Liver (tissue), 9 donors: ENCODE measurements around the gene COL19A1. TPM values are rescaled to one million over a fixed set of nuclear protein-coding genes. Genes with fewer than 3 reads are reported as not detected.

Source experiments
- DNase-seq: peaks from one replicate; pipeline ENCODE4 v3.0.0-alpha.2; 2017; ENCODE audit warnings: low spot score
- H3K27ac ChIP-seq, 2 donors: one replicate each; pipeline ENCODE4 v1.7.0; 2013; ENCODE audit warnings: inconsistent platforms in 2 of 2, low read length in 2 of 2, control low read depth in 1 of 2, low read depth in 1 of 2, mild to moderate bottlenecking in 1 of 2
- H3K27me3 ChIP-seq, 4 donors: one replicate each; pipeline versions ENCODE4 v1.6.1 to v1.7.0; 2013; ENCODE audit warnings: low read length in 3 of 4, inconsistent platforms in 1 of 4, mild to moderate bottlenecking in 1 of 4, moderate library complexity in 1 of 4; ENCODE audit not compliant: control insufficient read depth in 4 of 4, insufficient read depth in 4 of 4
- H3K36me3 ChIP-seq, 4 donors: one replicate each; pipeline versions ENCODE4 v1.6.1 to v1.7.0; 2013; ENCODE audit warnings: low read length in 3 of 4, mild to moderate bottlenecking in 3 of 4, low read depth in 1 of 4, moderate library complexity in 1 of 4; ENCODE audit not compliant: control insufficient read depth in 4 of 4, insufficient read depth in 3 of 4
- H3K4me1 ChIP-seq, 4 donors: one replicate each; pipeline versions ENCODE4 v1.6.1 to v1.7.0; 2013; ENCODE audit warnings: low read length in 3 of 4, mild to moderate bottlenecking in 3 of 4, moderate library complexity in 1 of 4; ENCODE audit not compliant: control insufficient read depth in 4 of 4, insufficient read depth in 4 of 4
- H3K4me3 ChIP-seq, 3 donors: one replicate each; pipeline versions ENCODE4 v1.6.1 to v1.7.0; 2013; ENCODE audit warnings: low read length in 3 of 3, control low read depth in 1 of 3, low read depth in 1 of 3, mild to moderate bottlenecking in 1 of 3
- H3K9ac ChIP-seq, 2 donors: one replicate each; pipeline ENCODE4 v1.7.0; 2013; ENCODE audit warnings: low read length in 2 of 2, mild to moderate bottlenecking in 2 of 2, moderate library complexity in 2 of 2, control low read depth in 1 of 2, low read depth in 1 of 2
- H3K9me3 ChIP-seq, 4 donors: one replicate each; pipeline versions ENCODE4 v1.6.1 to v1.7.0; 2013; ENCODE audit warnings: low read length in 3 of 4; ENCODE audit not compliant: control insufficient read depth in 4 of 4
- EGR1 ChIP-seq, 2 donors: IDR thresholded peaks; 2 replicates each; pipeline ENCODE4 v1.6.1; 2016 to 2018; ENCODE audit warnings: antibody characterized with exemption in 2 of 2, low read depth in 2 of 2
- FOXA1 ChIP-seq: IDR thresholded peaks from 2 replicates; pipeline ENCODE4 v1.6.1; 2016; ENCODE audit warnings: antibody characterized with exemption
- FOXA2 ChIP-seq: IDR thresholded peaks from 2 replicates; pipeline ENCODE4 v1.6.1; 2016; ENCODE audit warnings: antibody characterized with exemption
- GABPA ChIP-seq, 2 donors: IDR thresholded peaks in 1 of 2; conservative IDR thresholded peaks in 1 of 2; 2 replicates each; pipeline ENCODE4 v1.6.1; 2016; ENCODE audit warnings: antibody characterized with exemption in 2 of 2, mild to moderate bottlenecking in 1 of 2, moderate library complexity in 1 of 2
- HNF4A ChIP-seq, 2 donors: conservative IDR thresholded peaks; 2 replicates each; pipeline ENCODE4 v1.6.1; 2016; ENCODE audit warnings: antibody characterized with exemption in 2 of 2, mild to moderate bottlenecking in 2 of 2
- HNF4G ChIP-seq: IDR thresholded peaks from 2 replicates; pipeline ENCODE4 v1.6.1; 2016; ENCODE audit warnings: antibody characterized with exemption
- JUND ChIP-seq, 2 donors: IDR thresholded peaks; 2 replicates each; pipeline ENCODE4 v1.6.1; 2016; ENCODE audit warnings: antibody characterized with exemption in 2 of 2
- NR2F2 ChIP-seq: IDR thresholded peaks from 2 replicates; pipeline ENCODE4 v1.6.1; 2016; ENCODE audit warnings: antibody characterized with exemption
- RAD21 ChIP-seq, 2 donors: IDR thresholded peaks; 2 replicates each; pipeline ENCODE4 v1.6.1; 2016; ENCODE audit warnings: antibody characterized with exemption in 2 of 2, mild to moderate bottlenecking in 2 of 2
- RXRA ChIP-seq, 2 donors: IDR thresholded peaks; 2 replicates each; pipeline ENCODE4 v1.6.1; 2017 to 2018; ENCODE audit warnings: antibody characterized with exemption in 2 of 2, mild to moderate bottlenecking in 1 of 2
- SP1 ChIP-seq: IDR thresholded peaks from 2 replicates; pipeline ENCODE4 v1.6.1; 2018; ENCODE audit warnings: antibody characterized with exemption, mild to moderate bottlenecking
- TAF1 ChIP-seq: conservative IDR thresholded peaks from 2 replicates; pipeline ENCODE4 v1.6.1; 2016; ENCODE audit warnings: antibody characterized with exemption, mild to moderate bottlenecking
- YY1 ChIP-seq: IDR thresholded peaks from 2 replicates; pipeline ENCODE4 v1.6.1; 2016; ENCODE audit warnings: antibody characterized with exemption, mild to moderate bottlenecking
- WGBS: extraction: QIAGEN DNeasy Blood & Tissue Kit; methylation state at CpG from one replicate; pipeline ENCODE4 v1.1.7; 2013; 5-methylcytosine and 5-hydroxymethylcytosine counted together
- polyA plus RNA-seq, 2 donors: library from polyadenylated mRNA; stranded (reverse) in 1 of 2; unstranded in 1 of 2; fragments of 200-250 nt in 1 of 2; fragments of >200 nt in 1 of 2; fragmentation: Nextera tagmentation in 1 of 2; extraction: Ambion mirVana in 1 of 2; gene quantifications; one replicate each; pipeline versions ENCODE4 v1.2.1 to v1.2.3, GENCODE V29; 2013 to 2015
- total RNA-seq, 2 donors: library from RNA; depleted of rRNA; stranded (reverse); fragments of >200 nt; gene quantifications; one replicate each; pipeline ENCODE4 v1.2.3, GENCODE V29; 2014
- TF ChIP-seq, protein P1 (sequence below): IDR thresholded peaks from 2 replicates; pipeline ENCODE4 v1.6.1; 2016; ENCODE audit warnings: antibody characterized with exemption
- TF ChIP-seq, protein P2 (sequence below): IDR thresholded peaks from 2 replicates; pipeline ENCODE4 v1.6.1; 2016; ENCODE audit warnings: antibody characterized with exemption
- TF ChIP-seq, protein P3 (sequence below): IDR thresholded peaks from 2 replicates; pipeline ENCODE4 v1.6.1; 2016; ENCODE audit warnings: antibody characterized with exemption, mild to moderate bottlenecking
- TF ChIP-seq, protein P4 (sequence below): IDR thresholded peaks from 2 replicates; pipeline ENCODE4 v1.6.1; 2016; ENCODE audit warnings: antibody characterized with exemption
- TF ChIP-seq, protein P5 (sequence below): fragments of 150-350 bp; IDR thresholded peaks from 2 replicates; pipeline ENCODE4 v1.5.1; 2017; ENCODE audit warnings: improper control_type of control experiment, low read depth, low read length; ENCODE audit not compliant: missing input control
- donor health status: healthy.
- donor health status: healthy.
- donor health status: healthy.
- donor health status: healthy.
- donor health status: healthy.

The COL19A1 gene
- total and polyA plus RNA-seq, 4 donors, result 0.25 to 0.51 TPM; not detected in 2

DNA sequence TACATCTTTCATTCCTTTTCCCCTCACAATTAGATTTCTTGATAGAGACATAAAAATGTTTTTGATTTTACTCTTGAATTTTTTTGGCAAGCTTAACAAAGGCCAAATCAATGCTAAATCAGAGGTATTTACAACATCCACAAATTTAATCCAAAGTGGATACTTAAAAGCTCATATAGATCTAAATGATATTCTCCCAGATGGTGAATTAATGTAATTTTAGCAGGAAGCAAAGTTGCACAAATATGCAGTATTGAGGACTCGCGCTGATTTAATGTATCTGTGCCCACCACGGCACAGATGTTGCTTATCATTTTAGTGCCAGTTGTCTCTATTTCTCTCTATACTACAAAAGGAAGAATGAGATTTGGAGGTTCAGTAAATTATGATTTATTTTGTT, 167.4 kb downstream of the COL19A1 start:
- Histone ChIP-seq H3K27ac (no peak overlapping the region), H3K27me3 (no peaks in the 10 kb centered on the region), H3K9me3 (no peaks in the 10 kb centered on the region), H3K36me3 (no peaks in the 10 kb centered on the region), H3K9ac (no peak overlapping the region), H3K4me1 (no peaks in the 10 kb centered on the region), H3K4me3 (no peak overlapping the region)
- no peak for DNase-seq
- TF ChIP-seq HNF4G, result no peak
- no peak for TF ChIP-seq JUND (IDR thresholded peaks at IDR 0.05)
- no peak for TF ChIP-seq SP1
- no peak for TF ChIP-seq FOXA2
- TF ChIP-seq, protein P1, sequence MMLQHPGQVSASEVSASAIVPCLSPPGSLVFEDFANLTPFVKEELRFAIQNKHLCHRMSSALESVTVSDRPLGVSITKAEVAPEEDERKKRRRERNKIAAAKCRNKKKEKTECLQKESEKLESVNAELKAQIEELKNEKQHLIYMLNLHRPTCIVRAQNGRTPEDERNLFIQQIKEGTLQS, result no peak
- TF ChIP-seq EGR1 (IDR thresholded peaks at IDR 0.05; ENCODE audit: low read depth in 2 of 2), result no peak
- TF ChIP-seq FOXA1, result no peak
- TF ChIP-seq HNF4A (conservative IDR thresholded peaks at IDR 0.05), result no peak
- TF ChIP-seq, protein P2, sequence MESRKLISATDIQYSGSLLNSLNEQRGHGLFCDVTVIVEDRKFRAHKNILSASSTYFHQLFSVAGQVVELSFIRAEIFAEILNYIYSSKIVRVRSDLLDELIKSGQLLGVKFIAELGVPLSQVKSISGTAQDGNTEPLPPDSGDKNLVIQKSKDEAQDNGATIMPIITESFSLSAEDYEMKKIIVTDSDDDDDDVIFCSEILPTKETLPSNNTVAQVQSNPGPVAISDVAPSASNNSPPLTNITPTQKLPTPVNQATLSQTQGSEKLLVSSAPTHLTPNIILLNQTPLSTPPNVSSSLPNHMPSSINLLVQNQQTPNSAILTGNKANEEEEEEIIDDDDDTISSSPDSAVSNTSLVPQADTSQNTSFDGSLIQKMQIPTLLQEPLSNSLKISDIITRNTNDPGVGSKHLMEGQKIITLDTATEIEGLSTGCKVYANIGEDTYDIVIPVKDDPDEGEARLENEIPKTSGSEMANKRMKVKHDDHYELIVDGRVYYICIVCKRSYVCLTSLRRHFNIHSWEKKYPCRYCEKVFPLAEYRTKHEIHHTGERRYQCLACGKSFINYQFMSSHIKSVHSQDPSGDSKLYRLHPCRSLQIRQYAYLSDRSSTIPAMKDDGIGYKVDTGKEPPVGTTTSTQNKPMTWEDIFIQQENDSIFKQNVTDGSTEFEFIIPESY, result no peak
- TF ChIP-seq GABPA (IDR thresholded peaks at IDR 0.05 in 1 of 2, conservative IDR thresholded peaks at IDR 0.05 in 1 of 2), result no peak
- no peak for TF ChIP-seq TAF1
- no peak for TF ChIP-seq NR2F2
- TF ChIP-seq, protein P3, sequence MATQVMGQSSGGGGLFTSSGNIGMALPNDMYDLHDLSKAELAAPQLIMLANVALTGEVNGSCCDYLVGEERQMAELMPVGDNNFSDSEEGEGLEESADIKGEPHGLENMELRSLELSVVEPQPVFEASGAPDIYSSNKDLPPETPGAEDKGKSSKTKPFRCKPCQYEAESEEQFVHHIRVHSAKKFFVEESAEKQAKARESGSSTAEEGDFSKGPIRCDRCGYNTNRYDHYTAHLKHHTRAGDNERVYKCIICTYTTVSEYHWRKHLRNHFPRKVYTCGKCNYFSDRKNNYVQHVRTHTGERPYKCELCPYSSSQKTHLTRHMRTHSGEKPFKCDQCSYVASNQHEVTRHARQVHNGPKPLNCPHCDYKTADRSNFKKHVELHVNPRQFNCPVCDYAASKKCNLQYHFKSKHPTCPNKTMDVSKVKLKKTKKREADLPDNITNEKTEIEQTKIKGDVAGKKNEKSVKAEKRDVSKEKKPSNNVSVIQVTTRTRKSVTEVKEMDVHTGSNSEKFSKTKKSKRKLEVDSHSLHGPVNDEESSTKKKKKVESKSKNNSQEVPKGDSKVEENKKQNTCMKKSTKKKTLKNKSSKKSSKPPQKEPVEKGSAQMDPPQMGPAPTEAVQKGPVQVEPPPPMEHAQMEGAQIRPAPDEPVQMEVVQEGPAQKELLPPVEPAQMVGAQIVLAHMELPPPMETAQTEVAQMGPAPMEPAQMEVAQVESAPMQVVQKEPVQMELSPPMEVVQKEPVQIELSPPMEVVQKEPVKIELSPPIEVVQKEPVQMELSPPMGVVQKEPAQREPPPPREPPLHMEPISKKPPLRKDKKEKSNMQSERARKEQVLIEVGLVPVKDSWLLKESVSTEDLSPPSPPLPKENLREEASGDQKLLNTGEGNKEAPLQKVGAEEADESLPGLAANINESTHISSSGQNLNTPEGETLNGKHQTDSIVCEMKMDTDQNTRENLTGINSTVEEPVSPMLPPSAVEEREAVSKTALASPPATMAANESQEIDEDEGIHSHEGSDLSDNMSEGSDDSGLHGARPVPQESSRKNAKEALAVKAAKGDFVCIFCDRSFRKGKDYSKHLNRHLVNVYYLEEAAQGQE, result no peak
- no peak for TF ChIP-seq YY1
- TF ChIP-seq, protein P4, sequence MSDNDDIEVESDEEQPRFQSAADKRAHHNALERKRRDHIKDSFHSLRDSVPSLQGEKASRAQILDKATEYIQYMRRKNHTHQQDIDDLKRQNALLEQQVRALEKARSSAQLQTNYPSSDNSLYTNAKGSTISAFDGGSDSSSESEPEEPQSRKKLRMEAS, result no peak
- TF ChIP-seq, protein P5, sequence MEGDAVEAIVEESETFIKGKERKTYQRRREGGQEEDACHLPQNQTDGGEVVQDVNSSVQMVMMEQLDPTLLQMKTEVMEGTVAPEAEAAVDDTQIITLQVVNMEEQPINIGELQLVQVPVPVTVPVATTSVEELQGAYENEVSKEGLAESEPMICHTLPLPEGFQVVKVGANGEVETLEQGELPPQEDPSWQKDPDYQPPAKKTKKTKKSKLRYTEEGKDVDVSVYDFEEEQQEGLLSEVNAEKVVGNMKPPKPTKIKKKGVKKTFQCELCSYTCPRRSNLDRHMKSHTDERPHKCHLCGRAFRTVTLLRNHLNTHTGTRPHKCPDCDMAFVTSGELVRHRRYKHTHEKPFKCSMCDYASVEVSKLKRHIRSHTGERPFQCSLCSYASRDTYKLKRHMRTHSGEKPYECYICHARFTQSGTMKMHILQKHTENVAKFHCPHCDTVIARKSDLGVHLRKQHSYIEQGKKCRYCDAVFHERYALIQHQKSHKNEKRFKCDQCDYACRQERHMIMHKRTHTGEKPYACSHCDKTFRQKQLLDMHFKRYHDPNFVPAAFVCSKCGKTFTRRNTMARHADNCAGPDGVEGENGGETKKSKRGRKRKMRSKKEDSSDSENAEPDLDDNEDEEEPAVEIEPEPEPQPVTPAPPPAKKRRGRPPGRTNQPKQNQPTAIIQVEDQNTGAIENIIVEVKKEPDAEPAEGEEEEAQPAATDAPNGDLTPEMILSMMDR, result no peak
- TF ChIP-seq RAD21 (IDR thresholded peaks at IDR 0.05), result no peak
- TF ChIP-seq RXRA (IDR thresholded peaks at IDR 0.05), result no peak
- 88% methylated on average over 3 of the region's 3 CpGs for WGBS

DNA sequence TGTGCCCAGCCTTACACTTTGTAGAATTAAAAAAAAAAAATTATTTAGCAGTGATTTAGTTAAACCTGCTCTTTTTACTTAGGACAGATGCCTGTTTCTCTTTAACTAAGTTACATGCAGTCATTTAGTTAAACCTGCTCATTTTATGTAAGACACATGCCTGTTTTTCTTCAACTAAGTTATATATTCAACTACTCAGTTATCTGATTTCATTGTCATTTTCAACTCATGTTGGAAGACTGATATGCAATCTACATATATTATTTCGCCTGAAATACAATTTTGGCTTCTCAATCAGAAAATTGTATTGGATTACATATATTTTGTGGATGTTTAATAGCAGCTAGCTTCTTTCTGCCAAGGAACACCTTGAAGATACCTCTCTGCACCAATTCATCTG, 171.1 kb downstream of the COL19A1 start:
- H3K4me1 ChIP-seq, result no peaks in the 10 kb centered on the region
- no peak overlapping the region for H3K9ac ChIP-seq
- no peaks in the 10 kb centered on the region for H3K9me3 ChIP-seq
- DNase-seq, result no peak
- no peak overlapping the region for H3K4me3 ChIP-seq
- 59% methylated on average over 1 of the region's 1 CpG for WGBS
- no peak overlapping the region for H3K27ac ChIP-seq
- H3K36me3 ChIP-seq, result no peaks in the 10 kb centered on the region
- no peaks in the 10 kb centered on the region for H3K27me3 ChIP-seq
- no peak for TF ChIP-seq GABPA (IDR thresholded peaks at IDR 0.05 in 1 of 2, conservative IDR thresholded peaks at IDR 0.05 in 1 of 2)
- TF ChIP-seq SP1, result no peak
- TF ChIP-seq, protein P2, result no peak
- TF ChIP-seq, protein P3, result no peak
- TF ChIP-seq, protein P4, result no peak
